H9 (cell line): Measurements from ENCODE around the gene PHF11. TPM values are rescaled to one million over a fixed set of nuclear protein-coding genes. Genes with fewer than 3 reads are reported as not detected.

Source experiments
- DNase-seq: peaks from one replicate; pipeline ENCODE4 v3.0.0-alpha.2; 2017
- H2AFZ ChIP-seq: one replicate; pipeline ENCODE4 v1.6.1; 2013; ENCODE audit warnings: mild to moderate bottlenecking, low read length, control low read depth, moderate library complexity
- H2AK5ac ChIP-seq: 2 replicates; pipeline ENCODE4 v1.6.1; 2013; ENCODE audit warnings: low read length, control low read depth, mixed read lengths; ENCODE audit not compliant: insufficient read length
- H2BK120ac ChIP-seq: one replicate; pipeline ENCODE4 v1.6.1; 2013; ENCODE audit warnings: low read depth, mild to moderate bottlenecking, low read length, control low read depth, inconsistent platforms; ENCODE audit not compliant: poor library complexity, severe bottlenecking
- H2BK12ac ChIP-seq: 2 replicates; pipeline ENCODE4 v1.6.1; 2013; ENCODE audit warnings: low read length, control low read depth, mixed read lengths, low read depth; ENCODE audit not compliant: insufficient read length
- H2BK15ac ChIP-seq: 2 replicates; pipeline ENCODE4 v1.6.1; 2013; ENCODE audit warnings: low read depth, low read length, control low read depth
- H2BK20ac ChIP-seq: one replicate; pipeline ENCODE4 v1.6.1; 2013; ENCODE audit warnings: low read depth, mild to moderate bottlenecking, low read length, control low read depth, inconsistent platforms; ENCODE audit not compliant: poor library complexity, severe bottlenecking
- H2BK5ac ChIP-seq: 2 replicates; pipeline ENCODE4 v1.6.1; 2013; ENCODE audit warnings: low read length, control low read depth, mixed read lengths; ENCODE audit not compliant: insufficient read length
- H3K14ac ChIP-seq: 2 replicates; pipeline ENCODE4 v1.6.1; 2013; ENCODE audit warnings: low read length, control low read depth; ENCODE audit not compliant: insufficient read depth
- H3K18ac ChIP-seq: 2 replicates; pipeline ENCODE4 v1.6.1; 2013; ENCODE audit warnings: low read depth, mild to moderate bottlenecking, mixed read lengths, low read length, control low read depth; ENCODE audit not compliant: insufficient read length
- H3K23ac ChIP-seq: 2 replicates; pipeline ENCODE4 v1.6.1; 2013; ENCODE audit warnings: low read length, control low read depth, mixed read lengths, low read depth; ENCODE audit not compliant: insufficient read length
- H3K23me2 ChIP-seq: 2 replicates; pipeline ENCODE4 v1.6.1; 2013; ENCODE audit warnings: low read depth, mild to moderate bottlenecking, mixed read lengths, low read length, control low read depth; ENCODE audit not compliant: insufficient read length, poor library complexity, severe bottlenecking
- H3K27ac ChIP-seq: 2 replicates; pipeline ENCODE4 v1.5.1; 2013; ENCODE audit warnings: low read length, control low read depth, mixed read lengths, low read depth; ENCODE audit not compliant: insufficient read length
- H3K27me3 ChIP-seq: 2 replicates; pipeline ENCODE4 v1.6.1; 2013; ENCODE audit warnings: low read length, control low read depth, inconsistent platforms; ENCODE audit not compliant: insufficient read depth
- H3K4ac ChIP-seq: 2 replicates; pipeline ENCODE4 v1.6.1; 2013; ENCODE audit warnings: low read depth, mild to moderate bottlenecking, control low read depth, inconsistent platforms, low read length, moderate library complexity
- H3K4me1 ChIP-seq: 2 replicates; pipeline ENCODE4 v1.6.1; 2013; ENCODE audit warnings: low read length, control low read depth, inconsistent platforms; ENCODE audit not compliant: insufficient read depth
- H3K4me2 ChIP-seq: 2 replicates; pipeline ENCODE4 v1.6.1; 2013; ENCODE audit warnings: low read length, control low read depth, mixed read lengths; ENCODE audit not compliant: insufficient read length, insufficient read depth
- H3K56ac ChIP-seq: 2 replicates; pipeline ENCODE4 v1.6.1; 2013; ENCODE audit warnings: low read depth, mild to moderate bottlenecking, mixed read lengths, low read length, control low read depth; ENCODE audit not compliant: insufficient read length
- H3K79me1 ChIP-seq: 2 replicates; pipeline ENCODE4 v1.6.1; 2013; ENCODE audit warnings: low read depth, mild to moderate bottlenecking, moderate library complexity, low read length, control low read depth, inconsistent platforms; ENCODE audit not compliant: insufficient read depth, poor library complexity, severe bottlenecking
- H3K79me2 ChIP-seq: 2 replicates; pipeline ENCODE4 v1.6.1; 2013; ENCODE audit warnings: low read length, control low read depth, inconsistent platforms; ENCODE audit not compliant: insufficient read depth
- H3K9ac ChIP-seq: 2 replicates; pipeline ENCODE4 v1.6.1; 2013; ENCODE audit warnings: low read length, control low read depth, mixed read lengths; ENCODE audit not compliant: insufficient read length; ENCODE audit errors: extremely low read depth
- H3K9me3 ChIP-seq: one replicate; pipeline ENCODE4 v1.6.1; 2013; ENCODE audit warnings: low read depth, low read length, inconsistent platforms; ENCODE audit not compliant: control insufficient read depth
- H3T11ph ChIP-seq: one replicate; pipeline ENCODE4 v1.6.1; 2013; ENCODE audit warnings: mild to moderate bottlenecking, low read length, control low read depth, inconsistent platforms
- H4K20me1 ChIP-seq: one replicate; pipeline ENCODE4 v1.6.1; 2013; ENCODE audit not compliant: control insufficient read depth, insufficient read length, insufficient read depth
- H4K5ac ChIP-seq: 2 replicates; pipeline ENCODE4 v1.6.1; 2013; ENCODE audit warnings: low read depth, mild to moderate bottlenecking, mixed read lengths, low read length, control low read depth; ENCODE audit not compliant: insufficient read length
- H4K8ac ChIP-seq: replicated peaks from 2 replicates; pipeline ENCODE4 v1.6.1; 2013; ENCODE audit warnings: low read length, control low read depth, mixed read lengths, low read depth; ENCODE audit not compliant: insufficient read length
- H4K91ac ChIP-seq: 2 replicates; pipeline ENCODE4 v1.6.1; 2013; ENCODE audit warnings: low read depth, mild to moderate bottlenecking, moderate library complexity, mixed read lengths, low read length, control low read depth; ENCODE audit not compliant: insufficient read length
- H3K27ac Mint-ChIP-seq, 3 experiments: 2 replicates in 2 of 3; 3 replicates in 1 of 3; pipeline ENCODE4 v1.8.0; 2020 to 2021; ENCODE audit warnings: mixed read lengths in 3 of 3, mild to moderate bottlenecking in 1 of 3, moderate library complexity in 1 of 3
- H3K27me3 Mint-ChIP-seq: 2 replicates; pipeline ENCODE4 v1.8.0; 2021; ENCODE audit warnings: low read depth, mild to moderate bottlenecking, moderate library complexity, mixed read lengths
- H3K36me3 Mint-ChIP-seq, 3 experiments: 2 replicates in 2 of 3; 3 replicates in 1 of 3; pipeline ENCODE4 v1.8.0; 2020 to 2021; ENCODE audit warnings: low read depth in 3 of 3, mixed read lengths in 3 of 3; ENCODE audit not compliant: insufficient read depth in 1 of 3
- H3K4me1 Mint-ChIP-seq, 2 experiments: 2 replicates each; pipeline ENCODE4 v1.8.0; 2020; ENCODE audit warnings: mixed read lengths in 2 of 2
- H3K4me3 Mint-ChIP-seq, 2 experiments: 2 replicates in 1 of 2; 3 replicates in 1 of 2; pipeline ENCODE4 v1.8.0; 2020 to 2021; ENCODE audit warnings: mild to moderate bottlenecking in 2 of 2, mixed read lengths in 2 of 2, moderate library complexity in 1 of 2
- H3K9me3 Mint-ChIP-seq, 2 experiments: 2 replicates in 1 of 2; 3 replicates in 1 of 2; pipeline ENCODE4 v1.8.0; 2020; ENCODE audit warnings: mild to moderate bottlenecking in 2 of 2, mixed read lengths in 2 of 2, moderate library complexity in 1 of 2
- CTCF ChIP-seq: fragments of 200-600 bp; sonication (generic); conservative IDR thresholded peaks from 3 replicates; pipeline ENCODE4 v1.8.0; 2021; ENCODE audit warnings: antibody characterized with exemption, mild to moderate bottlenecking
- total RNA-seq: library from RNA; stranded (reverse); gene quantifications from 2 replicates; pipeline ENCODE4 v1.2.1, GENCODE V29; 2021

The PHF11 gene
- total RNA-seq, 1 experiment from 2014 or later = 13.5 TPM

- H3K27ac ChIP-seq = no peak overlapping the region
- Mint-ChIP-seq H3K9me3 (no peaks in the 10 kb centered on the region; a peak in 2 of 5 replicates), H3K27me3 (no peaks in the 10 kb centered on the region), H3K27ac (no peak overlapping the region), H3K36me3 (peaks cover 0 to 1% (median 0%) of the 10 kb centered on the region in 3 experiments; a peak in 2 of 7 replicates), H3K4me1 (peaks cover 13 to 26% of the 10 kb centered on the region in 2 experiments; a peak in 3 of 4 replicates), H3K4me3 (peak overlapping the region; percentile 26 to 57; a peak in 2 of 5 replicates)
- H2BK12ac ChIP-seq = no peak overlapping the region
- H4K91ac ChIP-seq = no peak overlapping the region
- no peaks in the 10 kb centered on the region for H3K4me1 ChIP-seq
- H2AFZ ChIP-seq = no peak overlapping the region
- no peak overlapping the region for H3K14ac ChIP-seq
- H3K9ac ChIP-seq = no peak overlapping the region
- TF ChIP-seq CTCF = no peak
- no peak overlapping the region for H3K18ac ChIP-seq
- no peak overlapping the region for H2AK5ac ChIP-seq
- H4K5ac ChIP-seq = no peak overlapping the region
- H2BK20ac ChIP-seq = no peak overlapping the region
- H2BK120ac ChIP-seq = no peak overlapping the region
- no peak overlapping the region for H3T11ph ChIP-seq
- H3K23me2 ChIP-seq = peaks cover 13% of the 10 kb centered on the region
- H3K23ac ChIP-seq = no peak overlapping the region
- DNase-seq = no peak
- H2BK15ac ChIP-seq = no peak overlapping the region
- H3K79me1 ChIP-seq = no peaks in the 10 kb centered on the region
- no peak overlapping the region for H3K4ac ChIP-seq
- H3K27me3 ChIP-seq = no peaks in the 10 kb centered on the region
- no peak overlapping the region for H3K56ac ChIP-seq
- no peak overlapping the region for H4K8ac ChIP-seq
- H2BK5ac ChIP-seq = no peak overlapping the region
- no peaks in the 10 kb centered on the region for H3K9me3 ChIP-seq
- H3K4me2 ChIP-seq = no peak overlapping the region
- no peaks in the 10 kb centered on the region for H4K20me1 ChIP-seq
- no peaks in the 10 kb centered on the region for H3K79me2 ChIP-seq
Measured at GRCh38 chr13:49446473-49446872, 49.3 kb upstream of the PHF11 start.
